GM06990 (cell line): ENCODE results near the gene FER.

Experiments
- DNase-seq: peaks from one replicate; pipeline ENCODE4 v3.0.0-alpha.2; 2011; ENCODE audit not compliant: insufficient read length; ENCODE audit errors: extremely low read depth
- H3K27me3 ChIP-seq: replicated peaks from 2 replicates; pipeline ENCODE4 v1.6.0; 2011; ENCODE audit warnings: low read length; ENCODE audit not compliant: control insufficient read depth, insufficient read depth
- H3K36me3 ChIP-seq: 2 replicates; pipeline ENCODE4 v1.5.1; 2011; ENCODE audit warnings: low read length; ENCODE audit not compliant: control insufficient read depth, insufficient read depth
- H3K4me3 ChIP-seq: replicated peaks from 2 replicates; pipeline ENCODE4 v1.5.1; 2011; ENCODE audit warnings: low read depth, mild to moderate bottlenecking, control low read depth, low read length
- TF ChIP-seq, protein P1 (sequence below): IDR thresholded peaks from 2 replicates; pipeline ENCODE4 v1.5.1; 2011; ENCODE audit warnings: low read length, control low read depth, mild to moderate bottlenecking, inconsistent platforms; ENCODE audit not compliant: insufficient read depth, poor library complexity, severe bottlenecking

FER gene

DNA sequence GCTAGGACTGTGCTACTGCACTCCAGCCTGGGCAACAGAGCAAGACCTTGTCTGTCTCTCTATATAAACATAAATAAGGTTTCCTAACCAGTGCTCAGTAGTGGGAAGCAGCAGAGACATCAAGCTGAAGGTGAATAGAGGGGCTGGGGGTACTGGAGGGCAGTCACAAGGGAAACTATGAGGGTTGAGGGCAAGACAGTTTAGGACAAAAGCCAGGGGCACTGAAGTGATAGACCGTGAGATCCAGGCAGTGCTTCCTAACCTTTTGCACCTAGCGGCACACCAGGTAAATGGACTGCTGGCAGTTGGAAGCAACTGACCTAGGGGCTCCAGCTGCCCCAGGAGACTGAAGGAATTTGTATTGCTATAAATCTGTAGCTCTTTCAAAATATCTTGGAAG, 483.6 kb downstream of the FER start:
- no peaks in the 10 kb centered on the region for H3K36me3 ChIP-seq
- TF ChIP-seq, protein P1, sequence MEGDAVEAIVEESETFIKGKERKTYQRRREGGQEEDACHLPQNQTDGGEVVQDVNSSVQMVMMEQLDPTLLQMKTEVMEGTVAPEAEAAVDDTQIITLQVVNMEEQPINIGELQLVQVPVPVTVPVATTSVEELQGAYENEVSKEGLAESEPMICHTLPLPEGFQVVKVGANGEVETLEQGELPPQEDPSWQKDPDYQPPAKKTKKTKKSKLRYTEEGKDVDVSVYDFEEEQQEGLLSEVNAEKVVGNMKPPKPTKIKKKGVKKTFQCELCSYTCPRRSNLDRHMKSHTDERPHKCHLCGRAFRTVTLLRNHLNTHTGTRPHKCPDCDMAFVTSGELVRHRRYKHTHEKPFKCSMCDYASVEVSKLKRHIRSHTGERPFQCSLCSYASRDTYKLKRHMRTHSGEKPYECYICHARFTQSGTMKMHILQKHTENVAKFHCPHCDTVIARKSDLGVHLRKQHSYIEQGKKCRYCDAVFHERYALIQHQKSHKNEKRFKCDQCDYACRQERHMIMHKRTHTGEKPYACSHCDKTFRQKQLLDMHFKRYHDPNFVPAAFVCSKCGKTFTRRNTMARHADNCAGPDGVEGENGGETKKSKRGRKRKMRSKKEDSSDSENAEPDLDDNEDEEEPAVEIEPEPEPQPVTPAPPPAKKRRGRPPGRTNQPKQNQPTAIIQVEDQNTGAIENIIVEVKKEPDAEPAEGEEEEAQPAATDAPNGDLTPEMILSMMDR: no peak
- DNase-seq: no peak
- H3K4me3 ChIP-seq: no peak overlapping the region
- no peaks in the 10 kb centered on the region for H3K27me3 ChIP-seq

GRCh38 chr5:109234381-109234780, 486.7 kb downstream of the FER start:
- Histone ChIP-seq H3K4me3 (no peak overlapping the region), H3K27me3 (no peaks in the 10 kb centered on the region), H3K36me3 (no peaks in the 10 kb centered on the region)
- no peak for DNase-seq
- TF ChIP-seq, protein P1: no peak

DNA sequence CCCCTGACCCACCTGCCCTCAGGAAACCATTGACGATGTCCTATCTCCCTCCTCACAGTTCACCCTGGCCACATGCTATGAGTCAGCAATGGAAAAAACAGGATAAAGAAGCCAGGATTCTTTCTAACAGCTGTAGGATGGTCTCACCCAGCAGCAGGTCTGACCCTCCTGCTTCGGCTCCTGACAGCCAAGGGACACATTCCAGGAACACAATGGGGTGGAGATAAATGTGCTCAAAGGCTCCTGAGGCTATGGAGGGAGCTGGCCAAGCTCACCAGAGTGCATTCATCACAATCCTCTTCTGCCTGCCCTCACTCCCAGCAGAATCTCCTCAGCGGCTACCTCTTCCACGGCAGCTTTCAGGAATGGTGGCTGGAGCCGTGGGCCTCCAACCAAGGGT, 491.8 kb downstream of the FER start:
- TF ChIP-seq, protein P1: no peak
- H3K36me3 ChIP-seq: no peaks in the 10 kb centered on the region
- H3K27me3 ChIP-seq: no peaks in the 10 kb centered on the region
- no peak for DNase-seq
- H3K4me3 ChIP-seq: no peak overlapping the region

GRCh38 chr5:109242518-109242917, 494.8 kb downstream of the FER start:
- DNase-seq: no peak
- TF ChIP-seq, protein P1: no peak
- Histone ChIP-seq H3K27me3 (no peaks in the 10 kb centered on the region), H3K36me3 (no peaks in the 10 kb centered on the region), H3K4me3 (no peak overlapping the region)

DNA sequence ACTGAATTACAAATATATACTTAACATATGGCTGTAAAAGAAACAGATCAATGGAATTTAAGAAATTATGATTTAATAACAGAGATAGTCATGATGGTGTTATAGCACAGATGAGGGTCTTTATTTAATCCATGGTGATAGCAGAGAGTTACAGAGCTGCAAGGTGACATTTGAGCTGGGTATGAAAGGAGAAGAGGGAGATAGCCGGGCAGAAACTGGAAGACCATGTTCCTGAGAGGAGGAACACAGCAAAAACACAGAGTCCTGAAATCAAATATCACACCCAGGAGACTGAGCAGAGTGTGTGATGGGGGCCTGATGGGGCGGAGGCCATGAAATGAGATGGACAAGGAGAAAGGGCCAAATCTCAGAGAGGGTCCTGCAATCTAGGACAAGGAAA, 498.7 kb downstream of the FER start:
- DNase-seq: no peak
- no peak overlapping the region for H3K4me3 ChIP-seq
- TF ChIP-seq, protein P1: no peak
- H3K36me3 ChIP-seq: no peaks in the 10 kb centered on the region
- H3K27me3 ChIP-seq: no peaks in the 10 kb centered on the region
